HCT116 (cell line): Measurements from ENCODE around the gene IGFBP6. TPM values are rescaled to one million over a fixed set of nuclear protein-coding genes. Genes with fewer than 3 reads are reported as not detected.

Experiments
- ATAC-seq: fragments of 200-7000 bp; cut with Tn5 transposase; 2 replicates; pipeline ENCODE4 v1.9.1; 2020; ENCODE audit warnings: mild to moderate bottlenecking, moderate library complexity
- BruUV-seq: library from RNA; stranded (reverse); fragments of 400-500 nt; replicated peaks from 2 replicates; lab custom pipeline; 2021; lab: Mats Ljungman, UMichigan
- CTCF ChIA-PET: fragments of 300-600 bp; sonication (Branson Sonifier 250); formaldehyde crosslinking; loops from one replicate; lab custom pipeline; 2021; ENCODE audit warnings: antibody characterized with exemption; lab: Charles Lee
- POLR2A ChIA-PET: fragments of 300-600, 350-600 bp; sonication (Branson Sonifier 250); formaldehyde crosslinking; loops from one replicate; lab custom pipeline; 2021; ENCODE audit warnings: antibody characterized with exemption; lab: Charles Lee
- RAD21 ChIA-PET, 2 experiments: fragments of 300-600 bp; sonication (Branson Sonifier 250); formaldehyde crosslinking; loops; one replicate each; lab custom pipeline; 2023; ENCODE audit warnings: low total read pairs in 2 of 2; ENCODE audit not compliant: uncharacterized antibody in 2 of 2, unreplicated experiment in 2 of 2, low non-redundant PET in 1 of 2; lab: Charles Lee
- DNase-seq: peaks from one replicate; pipeline ENCODE4 v3.0.0-alpha.2; 2010; ENCODE audit warnings: low read depth, low spot score
- H2AFZ ChIP-seq: fragments of 200-600 bp; shearing (Covaris generic), sonication (generic); 2 replicates; pipeline ENCODE4 v1.6.1; 2017; ENCODE audit warnings: low read depth, mixed run types, mixed read lengths, antibody characterized with exemption, low read length; ENCODE audit not compliant: poor library complexity, severe bottlenecking
- H3K27ac ChIP-seq: 2 replicates; pipeline ENCODE4 v1.5.1; 2012; ENCODE audit warnings: low read depth, low read length
- H3K27me3 ChIP-seq: fragments of 200-600 bp; sonication (generic); 2 replicates; pipeline ENCODE4 v1.6.1; 2016; ENCODE audit warnings: mixed run types, low read length, mixed read lengths; ENCODE audit not compliant: insufficient read depth
- H3K36me3 ChIP-seq, 2 experiments: fragments of 200-500 bp in 1 of 2; fragments of 200-600 bp in 1 of 2; sonication (Bioruptor generic) in 1 of 2; sonication (generic) in 1 of 2; 2 replicates each; pipeline versions ENCODE4 v1.5.1 to v1.6.1; 2014 to 2016; ENCODE audit warnings: low read length in 2 of 2, inconsistent platforms in 1 of 2, mixed read lengths in 1 of 2, mixed run types in 1 of 2; ENCODE audit not compliant: insufficient read depth in 2 of 2, control insufficient read depth in 1 of 2
- H3K4me1 ChIP-seq, 2 experiments: fragments of 200-600 bp in 1 of 2; sonication (generic) in 1 of 2; 2 replicates each; pipeline versions ENCODE4 v1.5.1 to v1.6.1; 2012 to 2017; ENCODE audit warnings: low read length in 2 of 2, inconsistent platforms in 1 of 2, mild to moderate bottlenecking in 1 of 2, mixed read lengths in 1 of 2, mixed run types in 1 of 2, moderate library complexity in 1 of 2; ENCODE audit not compliant: insufficient read depth in 2 of 2, control insufficient read depth in 1 of 2
- H3K4me2 ChIP-seq: fragments of 200-600 bp; sonication (generic); 2 replicates; pipeline ENCODE4 v1.6.1; 2017; ENCODE audit warnings: mixed run types, low read length, mixed read lengths
- H3K4me3 ChIP-seq, 2 experiments: fragments of 200-600 bp in 1 of 2; sonication (generic) in 1 of 2; replicated peaks in 1 of 2; 2 replicates each; pipeline ENCODE4 v1.5.1; 2011 to 2016; ENCODE audit warnings: low read length in 2 of 2, control low read depth in 1 of 2, low read depth in 1 of 2, mild to moderate bottlenecking in 1 of 2, mixed read lengths in 1 of 2, mixed run types in 1 of 2
- H3K79me2 ChIP-seq: fragments of 200-600 bp; sonication (generic); 2 replicates; pipeline ENCODE4 v1.6.1; 2017; ENCODE audit warnings: mild to moderate bottlenecking, mixed run types, low read length, moderate library complexity, mixed read lengths; ENCODE audit not compliant: insufficient read depth
- H3K9ac ChIP-seq: fragments of 200-600 bp; sonication (generic); 2 replicates; pipeline ENCODE4 v1.6.1; 2016; ENCODE audit warnings: low read length, mixed read lengths
- H3K9me2 ChIP-seq: fragments of 200-600 bp; sonication (generic), shearing (Covaris generic); 2 replicates; pipeline ENCODE4 v1.6.1; 2017; ENCODE audit warnings: mixed run types, mild to moderate bottlenecking, moderate library complexity; ENCODE audit not compliant: insufficient read depth
- H3K9me3 ChIP-seq, 2 experiments: fragments of 200-500 bp in 1 of 2; fragments of 200-600 bp in 1 of 2; sonication (Bioruptor generic) in 1 of 2; sonication (generic) in 1 of 2; 2 replicates each; pipeline ENCODE4 v1.6.1; 2014 to 2017; ENCODE audit warnings: low read length in 2 of 2, mixed read lengths in 2 of 2, inconsistent platforms in 1 of 2, low read depth in 1 of 2, mild to moderate bottlenecking in 1 of 2, mixed run types in 1 of 2, moderate library complexity in 1 of 2; ENCODE audit not compliant: control insufficient read depth in 1 of 2, insufficient read depth in 1 of 2
- H4K20me1 ChIP-seq: fragments of 200-600 bp; sonication (generic), shearing (Covaris generic); 2 replicates; pipeline ENCODE4 v1.6.1; 2017; ENCODE audit warnings: mixed run types, mild to moderate bottlenecking, moderate library complexity; ENCODE audit not compliant: insufficient read depth
- ATF3 ChIP-seq: IDR thresholded peaks from 2 replicates; pipeline ENCODE4 v1.6.1; 2012
- CBX3 ChIP-seq: IDR thresholded peaks from 2 replicates; pipeline ENCODE4 v1.6.1; 2012; ENCODE audit warnings: low read depth
- CEBPB ChIP-seq: IDR thresholded peaks from 2 replicates; pipeline ENCODE4 v1.6.1; 2012; ENCODE audit warnings: low read depth
- CTCF ChIP-seq, 3 experiments: fragments of 200-600 bp in 1 of 3; sonication (generic) in 1 of 3; IDR thresholded peaks in 2 of 3; conservative IDR thresholded peaks in 1 of 3; 2 replicates each; pipeline ENCODE4 v1.5.1; 2012 to 2017; ENCODE audit warnings: low read depth in 2 of 3, low read length in 2 of 3, antibody characterized with exemption in 1 of 3, borderline replicate concordance in 1 of 3, control low read depth in 1 of 3, mild to moderate bottlenecking in 1 of 3, mixed read lengths in 1 of 3, mixed run types in 1 of 3, moderate library complexity in 1 of 3; ENCODE audit not compliant: insufficient read depth in 1 of 3
- EGR1 ChIP-seq: IDR thresholded peaks from 2 replicates; pipeline ENCODE4 v1.6.1; 2012; ENCODE audit warnings: low read depth
- ELF1 ChIP-seq: IDR thresholded peaks from 2 replicates; pipeline ENCODE4 v1.6.1; 2012; ENCODE audit warnings: low read depth, borderline replicate concordance
- EZH2 ChIP-seq: fragments of 200-600 bp; sonication (generic); IDR thresholded peaks from 2 replicates; pipeline ENCODE4 v1.6.1; 2017; ENCODE audit warnings: antibody characterized with exemption, mixed run types
- FOSL1 ChIP-seq: IDR thresholded peaks from 2 replicates; pipeline ENCODE4 v1.6.1; 2012; ENCODE audit warnings: low read depth
- JUND ChIP-seq: IDR thresholded peaks from 2 replicates; pipeline ENCODE4 v1.6.1; 2012
- MAX ChIP-seq: IDR thresholded peaks from 2 replicates; pipeline ENCODE4 v1.6.1; 2012
- RAD21 ChIP-seq: IDR thresholded peaks from 2 replicates; pipeline ENCODE4 v1.6.1; 2012; ENCODE audit warnings: low read depth, mild to moderate bottlenecking
- SIN3A ChIP-seq: IDR thresholded peaks from 2 replicates; pipeline ENCODE4 v1.6.1; 2012; ENCODE audit warnings: low read depth
- SP1 ChIP-seq: IDR thresholded peaks from 2 replicates; pipeline ENCODE4 v1.6.1; 2012; ENCODE audit warnings: low read depth
- SRF ChIP-seq: IDR thresholded peaks from 2 replicates; pipeline ENCODE4 v1.6.1; 2012; ENCODE audit warnings: low read depth
- YY1 ChIP-seq: IDR thresholded peaks from 2 replicates; pipeline ENCODE4 v1.6.1; 2011; ENCODE audit warnings: low read length, low read depth, moderate library complexity, mild to moderate bottlenecking; ENCODE audit not compliant: insufficient replicate concordance; ENCODE audit errors: extremely low read depth
- ZFX ChIP-seq: fragments of 450-650 bp; IDR thresholded peaks from 2 replicates; pipeline ENCODE4 v1.6.1; 2017
- ZNF274 ChIP-seq: fragments of 200-500 bp; sonication (Bioruptor generic); IDR thresholded peaks from 2 replicates; pipeline ENCODE4 v1.6.1; 2014; ENCODE audit warnings: mild to moderate bottlenecking, low read depth, low read length, inconsistent platforms
- intact Hi-C: fragments of 100-400 bp; cut with micrococcal nuclease; formaldehyde crosslinking; loops from 2 replicates; pipeline ENCODE4 v1.10.0; 2022
- total RNA-seq: library from RNA; stranded (reverse); gene quantifications from one replicate; pipeline ENCODE4 v1.2.1, GENCODE V29; 2021; ENCODE audit not compliant: unreplicated experiment

IGFBP6 gene
- total RNA-seq, 1 experiment from 2014 or later: 83.4 TPM

GRCh38 chr12:53122961-53123468, 25.5 kb downstream of the IGFBP6 start:
- BruUV-seq: no TSS peak
- no peaks in the 10 kb centered on the region for H3K4me1 ChIP-seq
- no peak overlapping the region for H3K4me2 ChIP-seq
- no peaks in the 10 kb centered on the region for H3K9me2 ChIP-seq
- H4K20me1 ChIP-seq: no peaks in the 10 kb centered on the region
- POLR2A ChIA-PET: no interaction called here
- H2AFZ ChIP-seq: no peak overlapping the region
- ATAC-seq (0 out of 2 replicates have a peak, but pooled peaks have one; percentile 20), DNase-seq (no peak)
- H3K36me3 ChIP-seq: no peaks in the 10 kb centered on the region
- no peaks in the 10 kb centered on the region for H3K79me2 ChIP-seq
- TF ChIP-seq ZFX (no peak), CBX3 (no peak), FOSL1 (no peak), ATF3 (no peak)
- CTCF ChIA-PET: no interaction called here
- H3K27me3 ChIP-seq: no peaks in the 10 kb centered on the region
- H3K9me3 ChIP-seq: no peaks in the 10 kb centered on the region
- H3K9ac ChIP-seq: no peak overlapping the region
- RAD21 ChIA-PET: no interaction called here
- no peak overlapping the region for H3K27ac ChIP-seq
- H3K4me3 ChIP-seq: no peak overlapping the region
- intact Hi-C loops: no loop called here

GRCh38 chr12:53123578-53124351, 26.3 kb downstream of the IGFBP6 start:
- H3K4me3 ChIP-seq: no peak overlapping the region
- RAD21 ChIA-PET: no interaction called here
- H3K4me2 ChIP-seq: no peak overlapping the region
- H3K36me3 ChIP-seq: no peaks in the 10 kb centered on the region
- H3K9me2 ChIP-seq: no peaks in the 10 kb centered on the region
- no peak overlapping the region for H3K27ac ChIP-seq
- CTCF ChIA-PET: no interaction called here
- no peak overlapping the region for H2AFZ ChIP-seq
- no peaks in the 10 kb centered on the region for H4K20me1 ChIP-seq
- H3K79me2 ChIP-seq: no peaks in the 10 kb centered on the region
- DNase-seq: no peak
- no peaks in the 10 kb centered on the region for H3K27me3 ChIP-seq
- H3K4me1 ChIP-seq: no peaks in the 10 kb centered on the region
- intact Hi-C loops: no loop called here
- POLR2A ChIA-PET: no interaction called here
- H3K9ac ChIP-seq: no peak overlapping the region
- TF ChIP-seq SP1 (no peak), SRF (no peak), FOSL1 (no peak), MAX (no peak), EZH2 (no peak), YY1 (no peak), CEBPB (no peak), EGR1 (no peak), ZFX (no peak), ZNF274 (no peak), CTCF (IDR thresholded peaks at IDR 0.05 in 2 of 3, conservative IDR thresholded peaks at IDR 0.05 in 1 of 3; ENCODE audit: borderline replicate concordance in 1 of 3, insufficient read depth in 1 of 3, low read depth in 2 of 3, low read length in 2 of 3) (no peak), ELF1 (no peak), RAD21 (no peak), SIN3A (no peak), JUND (no peak)
- TF ChIP-seq, all 23 proteins: peak for 0
- no peaks in the 10 kb centered on the region for H3K9me3 ChIP-seq
- ATAC-seq: no peak
- BruUV-seq: no TSS peak
